Measurements from ENCODE around the gene PRPH2. TPM values are rescaled to one million over a fixed set of nuclear protein-coding genes. Genes with fewer than 3 reads are reported as not detected.

Gene PRPH2
- total and polyA plus RNA-seq, 12 donors = 0.36 to 2.7 (median 0.97) TPM

GRCh38 chr6:42761287-42762067, 39.1 kb upstream of the PRPH2 start:
- WGBS, 2 donors = 88 to 93% methylated on average over 8 of the region's 8 CpGs
- H3K4me1 ChIP-seq = peaks cover 0 to 6% (median 0%) of the 10 kb centered on the region in 9 donors
- intact Hi-C loops (cut with DNase I) = no loop called here
- no peaks in the 10 kb centered on the region for H3K27me3 ChIP-seq
- peaks cover 0 to 35% (median 0%) of the 10 kb centered on the region in 9 donors for H3K36me3 ChIP-seq
- no peak overlapping the region for H3K4me3 ChIP-seq
- H3K27ac ChIP-seq = no peak overlapping the region
- TF ChIP-seq, protein P1, sequence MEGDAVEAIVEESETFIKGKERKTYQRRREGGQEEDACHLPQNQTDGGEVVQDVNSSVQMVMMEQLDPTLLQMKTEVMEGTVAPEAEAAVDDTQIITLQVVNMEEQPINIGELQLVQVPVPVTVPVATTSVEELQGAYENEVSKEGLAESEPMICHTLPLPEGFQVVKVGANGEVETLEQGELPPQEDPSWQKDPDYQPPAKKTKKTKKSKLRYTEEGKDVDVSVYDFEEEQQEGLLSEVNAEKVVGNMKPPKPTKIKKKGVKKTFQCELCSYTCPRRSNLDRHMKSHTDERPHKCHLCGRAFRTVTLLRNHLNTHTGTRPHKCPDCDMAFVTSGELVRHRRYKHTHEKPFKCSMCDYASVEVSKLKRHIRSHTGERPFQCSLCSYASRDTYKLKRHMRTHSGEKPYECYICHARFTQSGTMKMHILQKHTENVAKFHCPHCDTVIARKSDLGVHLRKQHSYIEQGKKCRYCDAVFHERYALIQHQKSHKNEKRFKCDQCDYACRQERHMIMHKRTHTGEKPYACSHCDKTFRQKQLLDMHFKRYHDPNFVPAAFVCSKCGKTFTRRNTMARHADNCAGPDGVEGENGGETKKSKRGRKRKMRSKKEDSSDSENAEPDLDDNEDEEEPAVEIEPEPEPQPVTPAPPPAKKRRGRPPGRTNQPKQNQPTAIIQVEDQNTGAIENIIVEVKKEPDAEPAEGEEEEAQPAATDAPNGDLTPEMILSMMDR (IDR thresholded peaks at IDR 0.05) = no peak
- H3K9me3 ChIP-seq = no peaks in the 10 kb centered on the region
- ATAC-seq (no peak), DNase-seq (no peak)

- H3K27me3 ChIP-seq = no peaks in the 10 kb centered on the region
- H3K9me3 ChIP-seq = no peaks in the 10 kb centered on the region
- no peak overlapping the region for H3K27ac ChIP-seq
- 75 to 84% methylated on average over 3 of the region's 3 CpGs for WGBS, 2 donors
- H3K4me1 ChIP-seq = peaks cover 0 to 6% (median 0%) of the 10 kb centered on the region in 9 donors
- H3K4me3 ChIP-seq = no peak overlapping the region
- ATAC-seq (no peak), DNase-seq (no peak)
- TF ChIP-seq, protein P1 (IDR thresholded peaks at IDR 0.05) = no peak
- intact Hi-C loops (cut with DNase I) = no loop called here
- peaks cover 0 to 32% (median 0%) of the 10 kb centered on the region in 9 donors for H3K36me3 ChIP-seq
These were observed 36.5 kb upstream of the PRPH2 start for GRCh38 chr6:42758756-42759430.

GRCh38 chr6:42756722-42757121, 34.3 kb upstream of the PRPH2 start:
- WGBS, 2 donors = 80 to 92% methylated on average over 7 of the region's 7 CpGs
- Histone ChIP-seq H3K4me1 (peaks cover 0 to 6% (median 0%) of the 10 kb centered on the region in 9 donors), H3K27ac (no peak overlapping the region)

GRCh38 chr6:42754759-42755158, 32.4 kb upstream of the PRPH2 start:
- no peak for ATAC-seq
- H3K9me3 ChIP-seq = no peaks in the 10 kb centered on the region
- no peaks in the 10 kb centered on the region for H3K27me3 ChIP-seq
- peaks cover 0 to 6% (median 0%) of the 10 kb centered on the region in 9 donors for H3K4me1 ChIP-seq
- TF ChIP-seq, protein P1 (IDR thresholded peaks at IDR 0.05) = no peak
- no peak overlapping the region for H3K27ac ChIP-seq
- H3K36me3 ChIP-seq = peaks cover 0 to 22% (median 0%) of the 10 kb centered on the region in 9 donors
- WGBS, 2 donors = 96% methylated on average over 5 of the region's 5 CpGs
- intact Hi-C loops (cut with DNase I) = no loop called here
- no peak for DNase-seq
- no peak overlapping the region for H3K4me3 ChIP-seq

More at GRCh38 chr6:42756722-42757121, 34.3 kb upstream of the PRPH2 start:
- ATAC-seq (no peak), DNase-seq (no peak)
- H3K4me3 ChIP-seq = no peak overlapping the region
- no peaks in the 10 kb centered on the region for H3K27me3 ChIP-seq
- TF ChIP-seq, protein P1 (IDR thresholded peaks at IDR 0.05) = no peak
- peaks cover 0 to 32% (median 0%) of the 10 kb centered on the region in 9 donors for H3K36me3 ChIP-seq
- intact Hi-C loops (cut with DNase I) = no loop called here
- no peaks in the 10 kb centered on the region for H3K9me3 ChIP-seq
